HG02884 (cell line): ENCODE measurements around the gene ACCS.

ENCODE experiments used
- ATAC-seq: cut with Tn5 transposase; IDR thresholded peaks from one replicate; pipeline ENCODE4 v1.9.1; 2021; ENCODE audit warnings: mild to moderate bottlenecking, moderate library complexity; ENCODE audit not compliant: unreplicated experiment

ACCS gene

DNA sequence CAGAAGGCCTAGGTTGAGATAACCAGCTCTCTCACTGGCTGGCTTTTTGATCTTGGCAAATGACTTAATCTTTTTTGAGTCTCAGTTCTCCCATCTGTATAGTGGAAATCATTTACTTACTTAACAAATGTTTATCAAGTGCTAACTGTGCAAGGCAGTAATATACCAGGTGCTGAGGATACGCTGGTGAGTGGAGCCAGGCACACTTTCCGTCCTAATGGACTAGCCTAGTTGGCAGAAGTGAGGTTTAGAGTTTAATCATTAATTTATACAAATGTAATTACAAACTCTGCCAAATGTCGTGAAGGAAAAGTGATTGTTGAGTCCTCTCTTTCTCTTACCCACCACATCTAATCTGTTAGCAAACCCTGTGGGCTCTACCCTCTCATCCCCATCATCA lies 62.7 kb downstream of the ACCS start:
- no peak for ATAC-seq

DNA sequence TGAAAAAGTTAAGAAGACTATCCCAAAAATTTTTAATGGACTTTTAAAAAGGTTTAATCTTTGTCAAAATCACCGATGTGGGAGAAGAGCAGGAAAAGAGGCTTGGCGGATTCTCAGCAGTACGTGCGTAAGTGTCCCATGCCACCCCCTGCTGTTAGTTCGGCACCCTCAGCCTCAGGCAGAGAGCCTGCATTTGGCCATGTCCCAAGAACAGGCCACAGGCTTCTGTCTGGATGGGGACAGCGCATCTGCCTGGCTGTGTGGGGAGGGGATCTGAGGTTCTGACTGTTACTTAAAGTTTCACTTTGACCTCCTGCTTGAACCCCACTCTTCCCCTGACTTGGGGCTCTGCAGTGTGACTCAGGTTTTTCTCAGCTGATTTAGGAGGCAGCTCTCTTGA lies 64.7 kb downstream of the ACCS start:
- ATAC-seq, result no peak

DNA sequence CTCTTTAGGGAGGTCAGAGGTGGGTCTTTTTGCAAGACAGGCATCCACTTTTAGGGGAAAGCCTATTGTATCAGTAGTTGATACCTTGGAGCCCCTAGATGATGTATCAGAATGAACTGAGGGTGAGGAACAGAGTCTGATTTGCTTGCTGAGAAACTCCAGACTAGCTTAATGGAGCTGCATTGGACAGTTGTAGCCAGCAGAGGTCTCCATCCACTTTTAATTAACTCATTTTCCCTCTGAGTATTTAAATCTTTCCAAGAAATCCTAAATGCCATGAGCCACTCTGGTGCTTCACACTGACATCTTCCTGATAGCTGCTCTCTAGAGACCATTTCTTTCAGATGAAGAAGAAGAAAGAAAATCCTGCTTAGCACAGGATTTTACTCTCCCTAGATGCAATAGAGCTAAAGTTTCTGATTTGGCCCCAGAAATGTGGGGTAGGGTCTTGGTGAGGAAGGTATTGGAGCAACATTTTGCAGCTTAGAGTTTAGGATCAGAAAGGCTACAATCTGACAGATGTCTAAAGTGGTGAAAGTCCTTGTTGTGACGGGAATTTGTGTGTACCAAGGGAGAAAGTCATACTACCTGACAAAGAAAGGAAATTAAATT lies 67.4 kb downstream of the ACCS start:
- ATAC-seq, result no peak
